ENCODE results near the gene NCKAP5. TPM values are rescaled to one million over a fixed set of nuclear protein-coding genes. Genes with fewer than 3 reads are reported as not detected.

Gene NCKAP5
- total RNA-seq, 1 donor from 2014 or later, result 2.7 TPM

DNA sequence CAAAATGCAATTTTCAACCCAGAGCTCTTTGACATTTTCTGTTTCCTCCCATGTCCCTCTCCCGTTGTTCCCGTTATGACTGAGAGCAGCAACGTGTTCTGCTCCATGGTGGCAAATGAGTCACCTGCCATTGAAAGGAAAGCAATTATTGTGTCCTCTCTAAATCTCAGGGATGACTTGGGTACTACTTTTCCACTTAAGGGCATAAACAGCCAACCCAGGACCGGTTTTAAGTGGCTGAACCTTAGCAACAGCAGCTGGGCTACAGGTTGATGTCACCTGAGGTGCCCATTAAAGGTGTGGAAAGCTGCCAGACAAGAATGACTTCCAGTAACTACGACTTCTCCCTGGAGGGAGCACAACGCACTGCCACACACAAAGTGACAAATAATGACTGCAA, 236.8 kb downstream of the NCKAP5 start:
- no peaks in the 10 kb centered on the region for H3K79me2 ChIP-seq (ENCODE audit: insufficient read depth, low read length)
- no peaks in the 10 kb centered on the region for H4K20me1 ChIP-seq (ENCODE audit: insufficient read depth, low read length)
- peaks cover 5% of the 10 kb centered on the region for H3K4me1 ChIP-seq (ENCODE audit: insufficient read depth, low read length)
- H3K4me2 ChIP-seq (ENCODE audit: low read length), result no peak overlapping the region
- FAIRE-seq (no peak), DNase-seq (ENCODE audit: low read depth) (no peak)
- Mint-ChIP-seq H3K9me3 (ENCODE audit: unreplicated experiment) (no peaks in the 10 kb centered on the region), H3K36me3 (ENCODE audit: low read depth, unreplicated experiment) (no peaks in the 10 kb centered on the region), H3K4me1 (ENCODE audit: low read depth, unreplicated experiment) (peaks cover 14% of the 10 kb centered on the region), H3K27ac (ENCODE audit: unreplicated experiment) (no peak overlapping the region), H3K4me3 (ENCODE audit: unreplicated experiment) (no peak overlapping the region), H3K27me3 (ENCODE audit: low read depth, unreplicated experiment) (no peaks in the 10 kb centered on the region)
- H3K27me3 ChIP-seq (ENCODE audit: insufficient read depth, low read length), result no peaks in the 10 kb centered on the region
- H2AFZ ChIP-seq (ENCODE audit: low read depth, low read length), result no peak overlapping the region
- H3K27ac ChIP-seq (ENCODE audit: low read depth, low read length), result no peak overlapping the region
- no peak overlapping the region for H3K4me3 ChIP-seq (ENCODE audit: insufficient read depth, low read depth, low read length)
- no peak overlapping the region for H3K9ac ChIP-seq (ENCODE audit: low read length)
- H3K9me3 ChIP-seq (ENCODE audit: insufficient read depth, low read depth, low read length), result no peaks in the 10 kb centered on the region
- H3K36me3 ChIP-seq (ENCODE audit: insufficient read depth, low read length), result no peaks in the 10 kb centered on the region
- no peak for TF ChIP-seq CTCF (IDR thresholded peaks at IDR 0.05; ENCODE audit: insufficient read depth, low read depth, low read length)
- TF ChIP-seq EZH2 (IDR thresholded peaks at IDR 0.05; ENCODE audit: insufficient read depth, low read length), result no peak

DNA sequence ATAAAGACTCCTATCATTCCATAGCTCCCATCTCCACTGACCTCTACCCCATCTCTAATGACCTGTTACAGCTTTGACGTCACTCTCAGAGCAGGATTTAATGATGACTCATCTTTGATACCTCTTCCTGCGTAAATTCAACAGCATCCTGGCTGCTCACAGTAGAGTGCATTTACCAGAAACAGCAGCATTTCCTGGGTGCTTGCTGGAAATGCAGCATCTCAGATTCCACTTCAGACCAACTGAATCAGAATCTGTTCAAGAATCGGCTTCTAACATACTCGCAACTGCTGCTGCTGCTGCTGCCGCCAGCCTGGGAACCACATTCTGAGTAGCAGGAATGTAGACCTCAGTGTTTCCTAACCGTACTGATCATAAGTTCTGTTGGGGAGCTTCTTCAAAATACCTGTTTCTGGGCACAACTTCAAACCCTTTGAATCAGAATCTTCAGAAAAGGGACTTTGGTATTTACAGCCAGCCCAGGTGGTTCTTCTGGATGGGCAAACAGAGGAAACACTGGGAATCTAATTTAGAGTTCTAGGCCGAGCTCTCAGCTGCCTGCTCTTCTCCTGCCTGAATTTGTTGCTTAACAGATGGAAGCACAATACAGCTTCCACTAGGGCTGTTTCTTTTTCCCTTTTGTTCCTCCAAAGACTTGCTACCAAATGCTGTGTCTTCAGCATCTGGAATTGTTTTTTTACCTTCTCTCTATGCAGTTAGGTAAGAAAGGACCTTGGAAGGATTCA, 241.4 kb downstream of the NCKAP5 start:
- no peak overlapping the region for H3K4me3 ChIP-seq (ENCODE audit: insufficient read depth, low read depth, low read length)
- no peaks in the 10 kb centered on the region for H3K27me3 Mint-ChIP-seq (ENCODE audit: low read depth, unreplicated experiment)
- no peak overlapping the region for H3K4me2 ChIP-seq (ENCODE audit: low read length)
- DNase-seq (ENCODE audit: low read depth) (peak; percentile 92), FAIRE-seq (peak; percentile 49)
- no peak overlapping the region for H3K9ac ChIP-seq (ENCODE audit: low read length)
- peaks cover 8% of the 10 kb centered on the region for H3K4me1 ChIP-seq (ENCODE audit: insufficient read depth, low read length)
- no peak overlapping the region for H2AFZ ChIP-seq (ENCODE audit: low read depth, low read length)
- no peaks in the 10 kb centered on the region for H3K9me3 ChIP-seq (ENCODE audit: insufficient read depth, low read depth, low read length)
- H3K27ac ChIP-seq (ENCODE audit: low read depth, low read length), result no peak overlapping the region
- no peaks in the 10 kb centered on the region for H3K27me3 ChIP-seq (ENCODE audit: insufficient read depth, low read length)
- H3K36me3 ChIP-seq (ENCODE audit: insufficient read depth, low read length), result no peaks in the 10 kb centered on the region
- H3K4me3 Mint-ChIP-seq (ENCODE audit: unreplicated experiment), result no peak overlapping the region
- no peaks in the 10 kb centered on the region for H3K9me3 Mint-ChIP-seq (ENCODE audit: unreplicated experiment)
- no peaks in the 10 kb centered on the region for H3K36me3 Mint-ChIP-seq (ENCODE audit: low read depth, unreplicated experiment)
- H3K4me1 Mint-ChIP-seq (ENCODE audit: low read depth, unreplicated experiment), result peaks cover 16% of the 10 kb centered on the region
- TF ChIP-seq CTCF (IDR thresholded peaks at IDR 0.05; ENCODE audit: insufficient read depth, low read depth, low read length), result no peak
- TF ChIP-seq EZH2 (IDR thresholded peaks at IDR 0.05; ENCODE audit: insufficient read depth, low read length), result no peak
- no peak overlapping the region for H3K27ac Mint-ChIP-seq (ENCODE audit: unreplicated experiment)
- H3K79me2 ChIP-seq (ENCODE audit: insufficient read depth, low read length), result no peaks in the 10 kb centered on the region
- H4K20me1 ChIP-seq (ENCODE audit: insufficient read depth, low read length), result no peaks in the 10 kb centered on the region

- H3K9me3 Mint-ChIP-seq (ENCODE audit: unreplicated experiment), result peaks cover 3% of the 10 kb centered on the region
- Histone ChIP-seq H3K4me1 (ENCODE audit: insufficient read depth, low read length) (peaks cover 8% of the 10 kb centered on the region), H3K9ac (ENCODE audit: low read length) (no peak overlapping the region), H3K9me3 (ENCODE audit: insufficient read depth, low read depth, low read length) (no peaks in the 10 kb centered on the region), H3K36me3 (ENCODE audit: insufficient read depth, low read length) (no peaks in the 10 kb centered on the region), H3K27me3 (ENCODE audit: insufficient read depth, low read length) (no peaks in the 10 kb centered on the region), H3K4me2 (ENCODE audit: low read length) (no peak overlapping the region), H2AFZ (ENCODE audit: low read depth, low read length) (no peak overlapping the region), H3K79me2 (ENCODE audit: insufficient read depth, low read length) (no peaks in the 10 kb centered on the region), H4K20me1 (ENCODE audit: insufficient read depth, low read length) (no peaks in the 10 kb centered on the region), H3K27ac (ENCODE audit: low read depth, low read length) (peak overlapping the region; percentile 3), H3K4me3 (ENCODE audit: insufficient read depth, low read depth, low read length) (no peak overlapping the region)
- H3K4me1 Mint-ChIP-seq (ENCODE audit: low read depth, unreplicated experiment), result peaks cover 16% of the 10 kb centered on the region
- no peak overlapping the region for H3K27ac Mint-ChIP-seq (ENCODE audit: unreplicated experiment)
- FAIRE-seq, result no peak
- H3K4me3 Mint-ChIP-seq (ENCODE audit: unreplicated experiment), result no peak overlapping the region
- peaks cover 2% of the 10 kb centered on the region for H3K27me3 Mint-ChIP-seq (ENCODE audit: low read depth, unreplicated experiment)
- H3K36me3 Mint-ChIP-seq (ENCODE audit: low read depth, unreplicated experiment), result no peaks in the 10 kb centered on the region
- TF ChIP-seq EZH2 (IDR thresholded peaks at IDR 0.05; ENCODE audit: insufficient read depth, low read length) (no peak), CTCF (IDR thresholded peaks at IDR 0.05; ENCODE audit: insufficient read depth, low read depth, low read length) (no peak)
- DNase-seq (ENCODE audit: low read depth), result peak; percentile 79
These were observed 244.1 kb downstream of the NCKAP5 start for GRCh38 chr2:133324150-133324561.
